Dermis microvascular lymphatic vessel endothelial cell (primary cell): ENCODE measurements around the gene DLX4. TPM values are rescaled to one million over a fixed set of nuclear protein-coding genes. Genes with fewer than 3 reads are reported as not detected.

Experiments
- DNase-seq, 2 donors: peaks; one replicate each; pipeline versions ENCODE4 v3.0.0 to v3.0.0-alpha.2; 2010; ENCODE audit warnings: low read depth in 2 of 2
- total RNA-seq: library from RNA; depleted of rRNA; stranded (reverse); fragments of >200 nt; gene quantifications from 2 replicates; pipeline ENCODE4 v1.2.1, GENCODE V29; 2014

Gene DLX4
- total RNA-seq, 1 donor from 2014 or later: not detected

- peak; percentile 12 to 62 for DNase-seq
Measured at GRCh38 chr17:49968405-49969133, 421 bp upstream of the DLX4 start.

- DNase-seq: no peak
Measured at GRCh38 chr17:49969795-49970389, 902 bp downstream of the DLX4 start.

GRCh38 chr17:49970498-49970897 lies 1.5 kb downstream of the DLX4 start:
- DNase-seq: no peak

GRCh38 chr17:49971199-49971847 lies 2.3 kb downstream of the DLX4 start:
- no peak for DNase-seq

GRCh38 chr17:49971848-49972485 lies 3.0 kb downstream of the DLX4 start:
- no peak for DNase-seq

- no peak for DNase-seq
Measured at GRCh38 chr17:49972486-49973270, 3.7 kb downstream of the DLX4 start.

GRCh38 chr17:49973271-49973615 lies 4.3 kb downstream of the DLX4 start:
- DNase-seq: no peak

GRCh38 chr17:49975531-49975930 lies 6.5 kb downstream of the DLX4 start:
- no peak for DNase-seq

- no peak for DNase-seq
Measured at GRCh38 chr17:49976163-49976827, 7.3 kb downstream of the DLX4 start.

- no peak for DNase-seq
Measured at GRCh38 chr17:49976828-49977202, 7.8 kb downstream of the DLX4 start.

- DNase-seq: no peak
Measured at GRCh38 chr17:49977463-49978389, 8.7 kb downstream of the DLX4 start.

- DNase-seq: no peak
Measured at GRCh38 chr17:49978501-49978900, 9.5 kb downstream of the DLX4 start.

GRCh38 chr17:49979748-49980479 lies 10.9 kb downstream of the DLX4 start:
- no peak for DNase-seq

GRCh38 chr17:49980703-49981197 lies 11.8 kb downstream of the DLX4 start:
- no peak for DNase-seq

GRCh38 chr17:49984283-49984682 lies 15.3 kb downstream of the DLX4 start:
- no peak for DNase-seq

GRCh38 chr17:49984776-49985175 lies 15.8 kb downstream of the DLX4 start:
- DNase-seq: no peak

- DNase-seq: no peak
Measured at GRCh38 chr17:49985310-49985990, 16.5 kb downstream of the DLX4 start.
